Transverse colon (tissue), 4 donors: ENCODE results near the gene PRSS57.

Experiments used
- CTCF ChIP-seq, 5 experiments: fragments of 200-600 bp in 3 of 5; fragments of 450-650 bp in 2 of 5; sonication (generic) in 3 of 5; IDR thresholded peaks; 1 replicate in 2 of 5; 2 replicates in 3 of 5; pipeline ENCODE4 v1.5.1; 2016 to 2017; ENCODE audit warnings: antibody characterized with exemption in 5 of 5, inconsistent platforms in 3 of 5, mild to moderate bottlenecking in 2 of 5, moderate library complexity in 1 of 5
- POLR2A ChIP-seq: fragments of 450-650 bp; IDR thresholded peaks from one replicate; pipeline ENCODE4 v1.6.1; 2016; ENCODE audit warnings: antibody characterized with exemption, mild to moderate bottlenecking, moderate library complexity
- POLR2AphosphoS5 ChIP-seq, 3 donors: sonication (generic); formaldehyde crosslinking; IDR thresholded peaks; one replicate each; pipeline ENCODE4 v1.6.1; 2016; ENCODE audit warnings: antibody characterized with exemption in 3 of 3

- TF ChIP-seq POLR2A (no peak), CTCF (IDR thresholded peaks at IDR 0.05) (no peak), POLR2AphosphoS5 (IDR thresholded peaks at IDR 0.05) (no peak)
Measured at GRCh38 chr19:663682-664117, 31.6 kb downstream of the PRSS57 start.
